ENCODE data around the gene FPGS.

- TF ChIP-seq, protein P1, sequence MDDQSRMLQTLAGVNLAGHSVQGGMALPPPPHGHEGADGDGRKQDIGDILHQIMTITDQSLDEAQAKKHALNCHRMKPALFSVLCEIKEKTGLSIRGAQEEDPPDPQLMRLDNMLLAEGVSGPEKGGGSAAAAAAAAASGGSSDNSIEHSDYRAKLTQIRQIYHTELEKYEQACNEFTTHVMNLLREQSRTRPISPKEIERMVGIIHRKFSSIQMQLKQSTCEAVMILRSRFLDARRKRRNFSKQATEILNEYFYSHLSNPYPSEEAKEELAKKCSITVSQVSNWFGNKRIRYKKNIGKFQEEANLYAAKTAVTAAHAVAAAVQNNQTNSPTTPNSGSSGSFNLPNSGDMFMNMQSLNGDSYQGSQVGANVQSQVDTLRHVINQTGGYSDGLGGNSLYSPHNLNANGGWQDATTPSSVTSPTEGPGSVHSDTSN (IDR thresholded peaks at IDR 0.05), result no peak
- TF ChIP-seq JUND (IDR thresholded peaks at IDR 0.05) (no peak), TCF12 (IDR thresholded peaks at IDR 0.05) (no peak)
Observed at GRCh38 chr9:127847833-127848755, 45.4 kb downstream of the FPGS start.
